ENCODE measurements around the gene AZIN2.
"Not testable (repeated sequence)": the region's sequence is repeated elsewhere in the genome, so short reads cannot be mapped to it uniquely, and the experiment has no call there.

The AZIN2 gene

GRCh38 chr1:33080885-33081553 lies at the start of gene AZIN2:
Gene AZIN2, plus strand, starts transcription at chr1:33081153. Its CDS starts 1,097 bp downstream, at chr1:33082250.
- peak; percentile 94 for DNase-seq (ENCODE audit: low read depth, low spot score)

- DNase-seq (ENCODE audit: low read depth, low spot score), result no peak
Observed at GRCh38 chr1:33031506-33031905, 49.4 kb upstream of the AZIN2 start.

- no peak for DNase-seq (ENCODE audit: low read depth, low spot score)
Observed at GRCh38 chr1:33032126-33032869, 48.7 kb upstream of the AZIN2 start.

- no peak for DNase-seq (ENCODE audit: low read depth, low spot score)
Observed at GRCh38 chr1:33036051-33036525, 44.9 kb upstream of the AZIN2 start.

GRCh38 chr1:33036526-33037503 lies 44.1 kb upstream of the AZIN2 start, which contains the start of gene AK2:
Gene AK2, minus strand, starts transcription at chr1:33036883. Its CDS starts 55 bp downstream, at chr1:33036828.
- peak; percentile 84 for DNase-seq (ENCODE audit: low read depth, low spot score)

- no peak for DNase-seq (ENCODE audit: low read depth, low spot score)
Observed at GRCh38 chr1:33039840-33040239, 41.1 kb upstream of the AZIN2 start.

- no peak for DNase-seq (ENCODE audit: low read depth, low spot score)
Observed at GRCh38 chr1:33041026-33041425, 39.9 kb upstream of the AZIN2 start.

- no peak for DNase-seq (ENCODE audit: low read depth, low spot score)
Observed at GRCh38 chr1:33042831-33043230, 38.1 kb upstream of the AZIN2 start.

GRCh38 chr1:33043267-33044092 lies 37.5 kb upstream of the AZIN2 start:
- no peak for DNase-seq (ENCODE audit: low read depth, low spot score)

GRCh38 chr1:33045246-33045645 lies 35.7 kb upstream of the AZIN2 start:
- DNase-seq (ENCODE audit: low read depth, low spot score), result no peak

GRCh38 chr1:33045814-33046213 lies 35.1 kb upstream of the AZIN2 start:
- DNase-seq (ENCODE audit: low read depth, low spot score), result no peak

- not testable (repeated sequence) for DNase-seq (ENCODE audit: low read depth, low spot score)
Observed at GRCh38 chr1:33046234-33046633, 34.7 kb upstream of the AZIN2 start.

- DNase-seq (ENCODE audit: low read depth, low spot score), result no peak
Observed at GRCh38 chr1:33047290-33047689, 33.7 kb upstream of the AZIN2 start.

GRCh38 chr1:33047839-33048305 lies 33.1 kb upstream of the AZIN2 start:
- no peak for DNase-seq (ENCODE audit: low read depth, low spot score)

GRCh38 chr1:33048426-33048825 lies 32.5 kb upstream of the AZIN2 start:
- no peak for DNase-seq (ENCODE audit: low read depth, low spot score)

GRCh38 chr1:33049371-33049770 lies 31.6 kb upstream of the AZIN2 start:
- DNase-seq (ENCODE audit: low read depth, low spot score), result no peak

- DNase-seq (ENCODE audit: low read depth, low spot score), result no peak
Observed at GRCh38 chr1:33050221-33051076, 30.5 kb upstream of the AZIN2 start.

- DNase-seq (ENCODE audit: low read depth, low spot score), result no peak
Observed at GRCh38 chr1:33055210-33056008, 25.5 kb upstream of the AZIN2 start.

- no peak for DNase-seq (ENCODE audit: low read depth, low spot score)
Observed at GRCh38 chr1:33056426-33056825, 24.5 kb upstream of the AZIN2 start.

All from activated naive CD8-positive, alpha-beta T cell treated with anti-CD3 and anti-CD28 coated beads, Interleukin-2, amount 50 U/mL, for 16 hours (primary cell).